MM.1S (cell line): ENCODE results near the gene CFAP298.
A peak's percentile ranks its signal among the peaks of the same experiment; 100 is the strongest.

ENCODE experiments used
- DNase-seq: peaks from one replicate; pipeline ENCODE4 v3.0.0-alpha.2; 2015
- H2AFZ ChIP-seq: fragments of 300-600 bp; sonication (generic); 2 replicates; pipeline ENCODE4 v1.6.0; 2016; ENCODE audit warnings: antibody characterized with exemption, low read length
- H3F3A ChIP-seq: fragments of 300-600 bp; sonication (generic); 2 replicates; pipeline ENCODE4 v1.6.1; 2016; ENCODE audit warnings: mild to moderate bottlenecking, antibody characterized with exemption, low read length, moderate library complexity, mixed read lengths; ENCODE audit not compliant: insufficient read depth
- H3K27ac ChIP-seq: fragments of 300-600 bp; sonication (generic); 2 replicates; pipeline ENCODE4 v1.5.1; 2016; ENCODE audit warnings: mild to moderate bottlenecking, low read length
- H3K27me3 ChIP-seq: fragments of 300-600 bp; sonication (generic); replicated peaks from 2 replicates; pipeline ENCODE4 v1.6.0; 2016; ENCODE audit warnings: low read length; ENCODE audit not compliant: insufficient read depth
- H3K36me3 ChIP-seq: fragments of 300-600 bp; sonication (generic); replicated peaks from 2 replicates; pipeline ENCODE4 v1.6.1; 2016; ENCODE audit warnings: mild to moderate bottlenecking, low read length, mixed read lengths; ENCODE audit not compliant: insufficient read depth
- H3K4me1 ChIP-seq: fragments of 300-600 bp; sonication (generic); 2 replicates; pipeline ENCODE4 v1.6.1; 2016; ENCODE audit warnings: low read length, mixed read lengths
- H3K4me2 ChIP-seq: fragments of 300-600 bp; sonication (generic); 2 replicates; pipeline ENCODE4 v1.6.0; 2016; ENCODE audit warnings: low read depth, low read length
- H3K4me3 ChIP-seq: fragments of 300-600 bp; sonication (generic); 2 replicates; pipeline ENCODE4 v1.5.1; 2016; ENCODE audit warnings: low read length, mixed read lengths
- H3K79me2 ChIP-seq: fragments of 300-600 bp; sonication (generic); 2 replicates; pipeline ENCODE4 v1.6.1; 2016; ENCODE audit warnings: mixed run types, low read length, mixed read lengths
- H3K9ac ChIP-seq: fragments of 300-600 bp; sonication (generic); 2 replicates; pipeline ENCODE4 v1.6.1; 2016; ENCODE audit warnings: low read length, mixed read lengths
- H3K9me2 ChIP-seq: fragments of 300-600 bp; sonication (generic); replicated peaks from 2 replicates; pipeline ENCODE4 v1.6.1; 2016; ENCODE audit warnings: mild to moderate bottlenecking, low read length, mixed read lengths; ENCODE audit not compliant: insufficient read depth
- H3K9me3 ChIP-seq: fragments of 300-600 bp; sonication (generic); replicated peaks from 2 replicates; pipeline ENCODE4 v1.6.1; 2016; ENCODE audit warnings: mild to moderate bottlenecking, low read length, mixed read lengths; ENCODE audit not compliant: insufficient read depth
- H4K20me1 ChIP-seq: fragments of 300-600 bp; sonication (generic); 2 replicates; pipeline ENCODE4 v1.6.1; 2016; ENCODE audit warnings: mild to moderate bottlenecking, low read length, moderate library complexity, mixed read lengths; ENCODE audit not compliant: insufficient read depth
- CTCF ChIP-seq: fragments of 300-600 bp; sonication (generic); IDR thresholded peaks from 2 replicates; pipeline ENCODE4 v1.5.1; 2016; ENCODE audit warnings: antibody characterized with exemption, low read length, mixed read lengths
- EZH2 ChIP-seq: fragments of 300-600 bp; sonication (generic); optimal IDR thresholded peaks from 2 replicates; pipeline ENCODE3; 2017; ENCODE audit warnings: low read depth, mild to moderate bottlenecking, antibody characterized with exemption, low read length, mixed read lengths
- EZH2phosphoT487 ChIP-seq: fragments of 300-600 bp; sonication (generic); IDR thresholded peaks from 2 replicates; pipeline ENCODE4 v1.6.1; 2018; ENCODE audit warnings: antibody characterized with exemption, low read length

CFAP298 gene

GRCh38 chr21:32569261-32570230 is 42.6 kb downstream of the CFAP298 start:
- H3K27ac ChIP-seq = peak overlapping the region; percentile 38; the same call in 1 of the 2 replicates
- H4K20me1 ChIP-seq = no peaks in the 10 kb centered on the region

GRCh38 chr21:32567626-32568025 is 44.6 kb downstream of the CFAP298 start:
- Histone ChIP-seq H3K9me3 (no peaks in the 10 kb centered on the region), H3K27ac (no peak overlapping the region), H3K36me3 (no peaks in the 10 kb centered on the region), H3K4me2 (no peak overlapping the region), H4K20me1 (no peaks in the 10 kb centered on the region), H3K9me2 (no peaks in the 10 kb centered on the region), H3F3A (peaks cover 9% of the 10 kb centered on the region), H2AFZ (no peak overlapping the region), H3K79me2 (no peaks in the 10 kb centered on the region), H3K4me3 (no peak overlapping the region), H3K4me1 (no peaks in the 10 kb centered on the region; the same call in 1 of the 2 replicates), H3K9ac (no peak overlapping the region), H3K27me3 (no peaks in the 10 kb centered on the region)
- no peak for TF ChIP-seq EZH2phosphoT487
- TF ChIP-seq EZH2 = no peak
- no peak for DNase-seq

More at GRCh38 chr21:32569261-32570230, 42.6 kb downstream of the CFAP298 start:
- Histone ChIP-seq H3K36me3 (no peaks in the 10 kb centered on the region), H3F3A (peaks cover 9% of the 10 kb centered on the region), H3K9ac (peak overlapping the region; percentile 41; the same call in 1 of the 2 replicates), H3K4me2 (peak overlapping the region; percentile 86), H3K27me3 (no peaks in the 10 kb centered on the region), H3K79me2 (no peaks in the 10 kb centered on the region), H3K9me3 (no peaks in the 10 kb centered on the region), H3K9me2 (no peaks in the 10 kb centered on the region), H2AFZ (peak overlapping the region; percentile 98), H3K4me3 (peak overlapping the region; percentile 73), H3K4me1 (no peaks in the 10 kb centered on the region; the same call in 1 of the 2 replicates)
- DNase-seq = peak; percentile 89
- TF ChIP-seq EZH2phosphoT487 (no peak), EZH2 (no peak), CTCF (peak; percentile 93)

GRCh38 chr21:32566741-32567389 is 45.3 kb downstream of the CFAP298 start:
- H3K27me3 ChIP-seq = no peaks in the 10 kb centered on the region
- no peaks in the 10 kb centered on the region for H3K9me2 ChIP-seq
- no peak overlapping the region for H3K9ac ChIP-seq
- DNase-seq = no peak
- no peaks in the 10 kb centered on the region for H3K36me3 ChIP-seq
- no peaks in the 10 kb centered on the region for H4K20me1 ChIP-seq
- H3K4me1 ChIP-seq = no peaks in the 10 kb centered on the region; the same call in 1 of the 2 replicates
- no peak overlapping the region for H2AFZ ChIP-seq
- H3F3A ChIP-seq = peaks cover 9% of the 10 kb centered on the region
- H3K79me2 ChIP-seq = no peaks in the 10 kb centered on the region
- H3K4me3 ChIP-seq = no peak overlapping the region
- H3K9me3 ChIP-seq = no peaks in the 10 kb centered on the region
- no peak overlapping the region for H3K4me2 ChIP-seq
- H3K27ac ChIP-seq = no peak overlapping the region
- TF ChIP-seq EZH2phosphoT487 (no peak), EZH2 (no peak), CTCF (no peak)
